Measurements from ENCODE around the gene PAX9.

GRCh38 chr14:36619853-36620252 lies 41.8 kb upstream of the PAX9 start:
- TF ChIP-seq CTCF (IDR thresholded peaks at IDR 0.05) (no peak), POLR2A (IDR thresholded peaks at IDR 0.05) (no peak)

Measured in thyroid gland (tissue), 4 donors.